EH (cell line): ENCODE data around the gene LKAAEAR1.

Source experiments
- DNase-seq: peaks from one replicate; pipeline ENCODE4 v3.0.0-alpha.2; 2015; ENCODE audit warnings: low read depth

Gene LKAAEAR1

GRCh38 chr20:64036346-64037198 is 47.6 kb downstream of the LKAAEAR1 start:
- no peak for DNase-seq

- no peak for DNase-seq
Measured at GRCh38 chr20:64035933-64036345, 48.3 kb downstream of the LKAAEAR1 start, which contains the start of gene C20orf204. Gene C20orf204, plus strand, starts transcription at chr20:64036182. Its CDS starts 142 bp downstream, at chr20:64036324.

GRCh38 chr20:64035066-64035932 is 48.9 kb downstream of the LKAAEAR1 start:
- no peak for DNase-seq

DNA sequence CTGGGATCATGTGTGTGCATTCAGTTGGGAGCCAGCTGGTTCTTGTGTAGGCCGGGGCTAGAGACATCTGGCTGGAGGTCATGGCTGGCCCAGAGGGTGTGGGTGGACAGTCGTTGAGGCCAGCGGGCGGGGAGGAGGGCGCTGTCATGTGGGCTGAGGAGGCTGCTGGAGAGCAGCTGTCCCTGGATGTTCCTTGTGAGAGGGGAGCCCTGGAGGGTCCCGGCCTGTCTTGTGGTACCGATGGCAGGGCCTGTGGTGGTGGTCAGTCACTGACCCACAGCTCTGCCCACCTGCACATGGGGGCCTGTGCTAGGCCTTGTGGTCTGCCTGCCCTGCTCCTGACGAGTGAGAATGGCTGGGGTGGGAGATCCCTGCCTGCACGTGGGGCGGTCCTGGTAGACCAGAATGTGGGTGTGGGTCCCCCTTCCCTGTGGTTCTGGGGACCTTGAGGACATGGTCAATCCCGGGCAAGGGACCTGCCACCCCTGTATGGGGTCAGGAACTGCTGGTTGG is 50.2 kb downstream of the LKAAEAR1 start:
- no peak for DNase-seq
